HepG2 (cell line): Measurements from ENCODE around the gene MRPL38. TPM values are rescaled to one million over a fixed set of nuclear protein-coding genes. Genes with fewer than 3 reads are reported as not detected.

Experiments used
- ARNT2 ChIP-seq: sonication (generic); formaldehyde crosslinking; IDR thresholded peaks from 2 replicates; pipeline ENCODE4 v1.8.0; 2022; ENCODE audit warnings: mild to moderate bottlenecking, low read depth, missing genetic modification reagents, moderate library complexity
- ESRRA ChIP-seq: sonication (generic); formaldehyde crosslinking; IDR thresholded peaks from 2 replicates; pipeline ENCODE4 v1.5.1; 2020; ENCODE audit warnings: mild to moderate bottlenecking, low read depth, missing genetic modification reagents
- MAFG ChIP-seq: sonication (generic); formaldehyde crosslinking; IDR thresholded peaks from 2 replicates; pipeline ENCODE4 v1.5.1; 2020; ENCODE audit warnings: mild to moderate bottlenecking, missing genetic modification reagents
- MIXL1 ChIP-seq: IDR thresholded peaks from 2 replicates; pipeline ENCODE4 v1.6.1; 2016
- PRPF4 ChIP-seq: fragments of 200-400 bp; formaldehyde crosslinking; IDR thresholded peaks from 2 replicates; pipeline ENCODE4 v1.6.1; 2016; ENCODE audit warnings: low read length, low read depth; ENCODE audit not compliant: poor library complexity, severe bottlenecking
- ZFP1 ChIP-seq: IDR thresholded peaks from 2 replicates; pipeline ENCODE4 v1.6.1; 2016
- ZMYM3 ChIP-seq: sonication (generic); formaldehyde crosslinking; IDR thresholded peaks from 2 replicates; pipeline ENCODE4 v1.5.1; 2020; ENCODE audit warnings: mild to moderate bottlenecking, missing genetic modification reagents
- ZNF224 ChIP-seq: sonication (generic); formaldehyde crosslinking; IDR thresholded peaks from 2 replicates; pipeline ENCODE4 v1.5.0; 2020; ENCODE audit warnings: mild to moderate bottlenecking, missing genetic modification reagents
- ZNF441 ChIP-seq: sonication (generic); formaldehyde crosslinking; IDR thresholded peaks from 2 replicates; pipeline ENCODE4 v1.7.0; 2021; ENCODE audit warnings: missing genetic modification reagents, borderline replicate concordance
- ZNF552 ChIP-seq: sonication (generic); formaldehyde crosslinking; IDR thresholded peaks from 2 replicates; pipeline ENCODE4 v1.9.0; 2022; ENCODE audit warnings: missing genetic modification reagents, mild to moderate bottlenecking, borderline replicate concordance
- ZNF724P ChIP-seq: sonication (generic); formaldehyde crosslinking; IDR thresholded peaks from 2 replicates; pipeline ENCODE4 v1.8.0; 2022; ENCODE audit warnings: missing genetic modification reagents, borderline replicate concordance
- polyA plus RNA-seq, 8 experiments: library from polyadenylated mRNA; depleted of rRNA in 3 of 8; stranded (reverse) in 7 of 8; unstranded in 1 of 8; fragments of >200 nt; fragmentation: Illumina TruSeq in 4 of 8; extraction: Trizol in 4 of 8; gene quantifications; 2 replicates each; pipeline versions ENCODE4 v1.2.1 to v1.2.3, GENCODE V29; 2011 to 2016; ENCODE audit warnings: low read depth in 4 of 8, missing spikeins in 1 of 8, mixed read lengths in 1 of 8; ENCODE audit not compliant: insufficient read depth in 1 of 8
- total RNA-seq, 5 experiments: library from RNA; depleted of rRNA; stranded (reverse); fragments of >200 nt; fragmentation: Illumina TruSeq; extraction: Trizol; gene quantifications; 2 replicates each; pipeline ENCODE4 v1.2.3, GENCODE V29; 2016; ENCODE audit warnings: low read depth in 1 of 5
- TF ChIP-seq, protein P1 (sequence below): sonication (generic); formaldehyde crosslinking; IDR thresholded peaks from 2 replicates; pipeline ENCODE4 v1.4.0; 2020; ENCODE audit warnings: missing genetic modification reagents, mild to moderate bottlenecking, borderline replicate concordance
- TF ChIP-seq, protein P2 (sequence below): sonication (generic); formaldehyde crosslinking; IDR thresholded peaks from 2 replicates; pipeline ENCODE4 v1.4.0; 2020; ENCODE audit warnings: mild to moderate bottlenecking, missing genetic modification reagents
- TF ChIP-seq, protein P3 (sequence below): sonication (generic); formaldehyde crosslinking; IDR thresholded peaks from 2 replicates; pipeline ENCODE4 v1.4.0; 2020; ENCODE audit warnings: missing genetic modification reagents
- TF ChIP-seq, protein P4 (sequence below): sonication (generic); formaldehyde crosslinking; IDR thresholded peaks from 2 replicates; pipeline ENCODE4 v1.4.0; 2020; ENCODE audit warnings: missing genetic modification reagents

MRPL38 gene
- total and polyA plus RNA-seq, 2 of the 13 experiments (the other 11 are each of a cell fraction or from before 2014, with no cell fraction given) = 83.7 to 125 TPM

DNA sequence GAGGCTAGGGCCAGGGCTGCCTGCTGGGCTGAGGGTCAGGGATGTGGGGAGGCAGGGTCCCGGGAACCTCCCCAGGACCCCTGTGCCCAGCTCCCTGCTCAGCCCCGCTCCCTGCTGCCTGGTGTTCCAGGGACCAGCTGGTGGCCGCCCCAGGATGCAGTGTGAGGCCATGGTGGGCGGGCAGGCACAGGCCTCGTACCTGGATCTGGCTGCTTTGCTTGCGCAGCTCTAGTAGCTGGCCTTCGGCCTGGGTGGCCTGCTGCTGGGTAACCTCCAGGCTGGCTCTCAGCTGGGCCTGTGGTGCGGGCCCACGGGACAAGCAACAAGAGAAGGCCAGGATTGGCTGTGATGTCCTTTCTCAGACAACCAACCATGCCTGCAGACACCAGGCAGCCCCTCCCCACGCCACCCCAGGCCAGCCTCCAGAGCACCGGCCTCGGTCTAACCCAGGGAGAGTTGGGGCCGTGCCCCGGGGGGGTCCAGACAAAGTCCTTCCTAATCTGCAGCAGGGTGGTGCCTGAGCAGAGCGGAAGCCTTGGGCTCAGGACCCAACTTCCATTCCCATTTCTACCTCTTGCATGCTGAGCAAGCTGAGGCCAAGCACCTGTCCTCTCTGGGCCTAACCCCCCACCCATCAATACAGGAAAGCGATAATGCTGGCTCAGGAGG is 12.0 kb downstream of the MRPL38 start (continued):
- TF ChIP-seq, protein P1, sequence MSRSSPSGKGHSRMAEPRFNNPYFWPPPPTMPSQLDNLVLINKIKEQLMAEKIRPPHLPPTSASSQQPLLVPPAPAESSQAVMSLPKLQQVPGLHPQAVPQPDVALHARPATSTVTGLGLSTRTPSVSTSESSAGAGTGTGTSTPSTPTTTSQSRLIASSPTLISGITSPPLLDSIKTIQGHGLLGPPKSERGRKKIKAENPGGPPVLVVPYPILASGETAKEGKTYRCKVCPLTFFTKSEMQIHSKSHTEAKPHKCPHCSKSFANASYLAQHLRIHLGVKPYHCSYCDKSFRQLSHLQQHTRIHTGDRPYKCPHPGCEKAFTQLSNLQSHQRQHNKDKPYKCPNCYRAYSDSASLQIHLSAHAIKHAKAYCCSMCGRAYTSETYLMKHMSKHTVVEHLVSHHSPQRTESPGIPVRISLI (CRISPR knock-in tag) = no peak
- TF ChIP-seq ZNF552 (CRISPR knock-in tag) = 0 out of 2 replicates have a peak, but pooled peaks have one; percentile 47
- TF ChIP-seq ZNF724P (CRISPR knock-in tag) = no peak
- TF ChIP-seq ESRRA = peak; percentile 24; the same call in 1 of the 2 replicates
- TF ChIP-seq ZFP1 (CRISPR knock-in tag) = peak; percentile 75; the same call in 1 of the 2 replicates
- no peak for TF ChIP-seq MIXL1 (CRISPR knock-in tag)
- TF ChIP-seq PRPF4 = no peak
- TF ChIP-seq ARNT2 = no peak
- no peak for TF ChIP-seq MAFG (CRISPR knock-in tag)
- TF ChIP-seq, protein P2, sequence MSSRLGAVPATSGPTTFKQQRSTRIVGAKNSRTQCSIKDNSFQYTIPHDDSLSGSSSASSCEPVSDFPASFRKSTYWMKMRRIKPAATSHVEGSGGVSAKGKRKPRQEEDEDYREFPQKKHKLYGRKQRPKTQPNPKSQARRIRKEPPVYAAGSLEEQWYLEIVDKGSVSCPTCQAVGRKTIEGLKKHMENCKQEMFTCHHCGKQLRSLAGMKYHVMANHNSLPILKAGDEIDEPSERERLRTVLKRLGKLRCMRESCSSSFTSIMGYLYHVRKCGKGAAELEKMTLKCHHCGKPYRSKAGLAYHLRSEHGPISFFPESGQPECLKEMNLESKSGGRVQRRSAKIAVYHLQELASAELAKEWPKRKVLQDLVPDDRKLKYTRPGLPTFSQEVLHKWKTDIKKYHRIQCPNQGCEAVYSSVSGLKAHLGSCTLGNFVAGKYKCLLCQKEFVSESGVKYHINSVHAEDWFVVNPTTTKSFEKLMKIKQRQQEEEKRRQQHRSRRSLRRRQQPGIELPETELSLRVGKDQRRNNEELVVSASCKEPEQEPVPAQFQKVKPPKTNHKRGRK (CRISPR knock-in tag) = no peak
- TF ChIP-seq ZNF224 (CRISPR knock-in tag) = 0 out of 2 replicates have a peak, but pooled peaks have one; percentile 52
- no peak for TF ChIP-seq ZNF441 (CRISPR knock-in tag)
- TF ChIP-seq, protein P3, sequence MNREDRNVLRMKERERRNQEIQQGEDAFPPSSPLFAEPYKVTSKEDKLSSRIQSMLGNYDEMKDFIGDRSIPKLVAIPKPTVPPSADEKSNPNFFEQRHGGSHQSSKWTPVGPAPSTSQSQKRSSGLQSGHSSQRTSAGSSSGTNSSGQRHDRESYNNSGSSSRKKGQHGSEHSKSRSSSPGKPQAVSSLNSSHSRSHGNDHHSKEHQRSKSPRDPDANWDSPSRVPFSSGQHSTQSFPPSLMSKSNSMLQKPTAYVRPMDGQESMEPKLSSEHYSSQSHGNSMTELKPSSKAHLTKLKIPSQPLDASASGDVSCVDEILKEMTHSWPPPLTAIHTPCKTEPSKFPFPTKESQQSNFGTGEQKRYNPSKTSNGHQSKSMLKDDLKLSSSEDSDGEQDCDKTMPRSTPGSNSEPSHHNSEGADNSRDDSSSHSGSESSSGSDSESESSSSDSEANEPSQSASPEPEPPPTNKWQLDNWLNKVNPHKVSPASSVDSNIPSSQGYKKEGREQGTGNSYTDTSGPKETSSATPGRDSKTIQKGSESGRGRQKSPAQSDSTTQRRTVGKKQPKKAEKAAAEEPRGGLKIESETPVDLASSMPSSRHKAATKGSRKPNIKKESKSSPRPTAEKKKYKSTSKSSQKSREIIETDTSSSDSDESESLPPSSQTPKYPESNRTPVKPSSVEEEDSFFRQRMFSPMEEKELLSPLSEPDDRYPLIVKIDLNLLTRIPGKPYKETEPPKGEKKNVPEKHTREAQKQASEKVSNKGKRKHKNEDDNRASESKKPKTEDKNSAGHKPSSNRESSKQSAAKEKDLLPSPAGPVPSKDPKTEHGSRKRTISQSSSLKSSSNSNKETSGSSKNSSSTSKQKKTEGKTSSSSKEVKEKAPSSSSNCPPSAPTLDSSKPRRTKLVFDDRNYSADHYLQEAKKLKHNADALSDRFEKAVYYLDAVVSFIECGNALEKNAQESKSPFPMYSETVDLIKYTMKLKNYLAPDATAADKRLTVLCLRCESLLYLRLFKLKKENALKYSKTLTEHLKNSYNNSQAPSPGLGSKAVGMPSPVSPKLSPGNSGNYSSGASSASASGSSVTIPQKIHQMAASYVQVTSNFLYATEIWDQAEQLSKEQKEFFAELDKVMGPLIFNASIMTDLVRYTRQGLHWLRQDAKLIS = peak; percentile 92; the same call in 1 of the 2 replicates
- TF ChIP-seq ZMYM3 (CRISPR knock-in tag) = peak; percentile 70
- TF ChIP-seq, protein P4, sequence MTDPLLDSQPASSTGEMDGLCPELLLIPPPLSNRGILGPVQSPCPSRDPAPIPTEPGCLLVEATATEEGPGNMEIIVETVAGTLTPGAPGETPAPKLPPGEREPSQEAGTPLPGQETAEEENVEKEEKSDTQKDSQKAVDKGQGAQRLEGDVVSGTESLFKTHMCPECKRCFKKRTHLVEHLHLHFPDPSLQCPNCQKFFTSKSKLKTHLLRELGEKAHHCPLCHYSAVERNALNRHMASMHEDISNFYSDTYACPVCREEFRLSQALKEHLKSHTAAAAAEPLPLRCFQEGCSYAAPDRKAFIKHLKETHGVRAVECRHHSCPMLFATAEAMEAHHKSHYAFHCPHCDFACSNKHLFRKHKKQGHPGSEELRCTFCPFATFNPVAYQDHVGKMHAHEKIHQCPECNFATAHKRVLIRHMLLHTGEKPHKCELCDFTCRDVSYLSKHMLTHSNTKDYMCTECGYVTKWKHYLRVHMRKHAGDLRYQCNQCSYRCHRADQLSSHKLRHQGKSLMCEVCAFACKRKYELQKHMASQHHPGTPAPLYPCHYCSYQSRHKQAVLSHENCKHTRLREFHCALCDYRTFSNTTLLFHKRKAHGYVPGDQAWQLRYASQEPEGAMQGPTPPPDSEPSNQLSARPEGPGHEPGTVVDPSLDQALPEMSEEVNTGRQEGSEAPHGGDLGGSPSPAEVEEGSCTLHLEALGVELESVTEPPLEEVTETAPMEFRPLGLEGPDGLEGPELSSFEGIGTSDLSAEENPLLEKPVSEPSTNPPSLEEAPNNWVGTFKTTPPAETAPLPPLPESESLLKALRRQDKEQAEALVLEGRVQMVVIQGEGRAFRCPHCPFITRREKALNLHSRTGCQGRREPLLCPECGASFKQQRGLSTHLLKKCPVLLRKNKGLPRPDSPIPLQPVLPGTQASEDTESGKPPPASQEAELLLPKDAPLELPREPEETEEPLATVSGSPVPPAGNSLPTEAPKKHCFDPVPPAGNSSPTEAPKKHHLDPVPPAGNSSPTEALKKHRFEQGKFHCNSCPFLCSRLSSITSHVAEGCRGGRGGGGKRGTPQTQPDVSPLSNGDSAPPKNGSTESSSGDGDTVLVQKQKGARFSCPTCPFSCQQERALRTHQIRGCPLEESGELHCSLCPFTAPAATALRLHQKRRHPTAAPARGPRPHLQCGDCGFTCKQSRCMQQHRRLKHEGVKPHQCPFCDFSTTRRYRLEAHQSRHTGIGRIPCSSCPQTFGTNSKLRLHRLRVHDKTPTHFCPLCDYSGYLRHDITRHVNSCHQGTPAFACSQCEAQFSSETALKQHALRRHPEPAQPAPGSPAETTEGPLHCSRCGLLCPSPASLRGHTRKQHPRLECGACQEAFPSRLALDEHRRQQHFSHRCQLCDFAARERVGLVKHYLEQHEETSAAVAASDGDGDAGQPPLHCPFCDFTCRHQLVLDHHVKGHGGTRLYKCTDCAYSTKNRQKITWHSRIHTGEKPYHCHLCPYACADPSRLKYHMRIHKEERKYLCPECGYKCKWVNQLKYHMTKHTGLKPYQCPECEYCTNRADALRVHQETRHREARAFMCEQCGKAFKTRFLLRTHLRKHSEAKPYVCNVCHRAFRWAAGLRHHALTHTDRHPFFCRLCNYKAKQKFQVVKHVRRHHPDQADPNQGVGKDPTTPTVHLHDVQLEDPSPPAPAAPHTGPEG (CRISPR knock-in tag) = no peak
